GM12864 (cell line): ENCODE data around the gene INSRR.

Source experiments
- DNase-seq: peaks from one replicate; pipeline ENCODE4 v3.0.0-alpha.2; 2011; ENCODE audit warnings: low read depth
- H3K4me3 ChIP-seq: 2 replicates; pipeline ENCODE4 v1.5.1; 2011; ENCODE audit warnings: mild to moderate bottlenecking, low read depth, low read length, control low read depth
- TF ChIP-seq, protein P1 (sequence below): IDR thresholded peaks from 2 replicates; pipeline ENCODE4 v1.5.1; 2011; ENCODE audit warnings: low read depth, mild to moderate bottlenecking, moderate library complexity, low read length, control low read depth, inconsistent platforms; ENCODE audit errors: missing control alignments

Gene INSRR

DNA sequence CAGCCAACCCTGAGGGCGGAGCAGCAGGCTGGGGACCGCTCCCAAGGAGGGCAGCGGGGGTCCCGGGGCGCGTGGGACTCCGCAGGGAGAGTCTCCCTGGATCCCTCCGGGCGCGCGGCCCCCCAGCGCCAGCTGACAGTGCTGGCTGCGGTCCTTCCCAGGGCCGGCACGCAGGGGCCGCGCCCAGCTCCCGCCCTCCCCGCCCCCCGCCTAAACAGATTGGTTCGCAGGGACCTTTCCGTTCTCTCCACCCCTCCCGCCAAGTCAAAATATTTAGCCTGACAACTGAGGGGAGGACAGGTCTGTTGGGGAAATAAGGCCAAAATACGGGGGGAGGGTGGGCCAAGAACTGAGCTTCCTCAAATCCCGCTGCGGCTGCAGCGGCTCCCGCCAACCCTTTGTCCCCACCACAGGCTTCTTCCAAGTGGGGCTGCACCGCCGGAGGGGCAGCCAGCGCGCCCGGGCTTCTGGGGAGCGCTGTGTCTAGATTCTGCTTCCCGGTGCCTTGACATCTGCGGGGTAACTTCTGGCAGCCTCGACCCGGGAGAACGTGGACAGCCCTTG, at the start of gene INSRR:
Gene INSRR (minus strand): TSS at position 159 of the 564 bp plus-strand sequence. CDS start 496 bp downstream, outside the sequence.
- TF ChIP-seq, protein P1, sequence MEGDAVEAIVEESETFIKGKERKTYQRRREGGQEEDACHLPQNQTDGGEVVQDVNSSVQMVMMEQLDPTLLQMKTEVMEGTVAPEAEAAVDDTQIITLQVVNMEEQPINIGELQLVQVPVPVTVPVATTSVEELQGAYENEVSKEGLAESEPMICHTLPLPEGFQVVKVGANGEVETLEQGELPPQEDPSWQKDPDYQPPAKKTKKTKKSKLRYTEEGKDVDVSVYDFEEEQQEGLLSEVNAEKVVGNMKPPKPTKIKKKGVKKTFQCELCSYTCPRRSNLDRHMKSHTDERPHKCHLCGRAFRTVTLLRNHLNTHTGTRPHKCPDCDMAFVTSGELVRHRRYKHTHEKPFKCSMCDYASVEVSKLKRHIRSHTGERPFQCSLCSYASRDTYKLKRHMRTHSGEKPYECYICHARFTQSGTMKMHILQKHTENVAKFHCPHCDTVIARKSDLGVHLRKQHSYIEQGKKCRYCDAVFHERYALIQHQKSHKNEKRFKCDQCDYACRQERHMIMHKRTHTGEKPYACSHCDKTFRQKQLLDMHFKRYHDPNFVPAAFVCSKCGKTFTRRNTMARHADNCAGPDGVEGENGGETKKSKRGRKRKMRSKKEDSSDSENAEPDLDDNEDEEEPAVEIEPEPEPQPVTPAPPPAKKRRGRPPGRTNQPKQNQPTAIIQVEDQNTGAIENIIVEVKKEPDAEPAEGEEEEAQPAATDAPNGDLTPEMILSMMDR, result no peak
- DNase-seq, result no peak
- no peak within 1 kb of the TSS for H3K4me3 ChIP-seq

DNA sequence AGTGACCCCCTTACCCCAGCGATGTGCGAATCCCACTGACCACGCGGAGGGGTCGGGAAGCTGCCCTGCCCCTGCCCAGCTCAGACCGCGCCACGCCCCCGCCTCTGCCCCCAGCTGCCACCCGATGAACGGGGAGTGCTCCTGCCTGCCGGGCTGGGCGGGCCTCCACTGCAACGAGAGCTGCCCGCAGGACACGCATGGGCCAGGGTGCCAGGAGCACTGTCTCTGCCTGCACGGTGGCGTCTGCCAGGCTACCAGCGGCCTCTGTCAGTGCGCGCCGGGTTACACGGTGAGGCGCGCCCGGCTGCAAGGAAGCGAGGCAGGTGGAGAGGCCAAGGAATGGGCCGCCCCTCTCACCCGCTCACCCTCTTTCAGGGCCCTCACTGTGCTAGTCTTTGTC, 49.6 kb upstream of the INSRR start:
- no peak overlapping the region for H3K4me3 ChIP-seq
- TF ChIP-seq, protein P1, result no peak
- no peak for DNase-seq

DNA sequence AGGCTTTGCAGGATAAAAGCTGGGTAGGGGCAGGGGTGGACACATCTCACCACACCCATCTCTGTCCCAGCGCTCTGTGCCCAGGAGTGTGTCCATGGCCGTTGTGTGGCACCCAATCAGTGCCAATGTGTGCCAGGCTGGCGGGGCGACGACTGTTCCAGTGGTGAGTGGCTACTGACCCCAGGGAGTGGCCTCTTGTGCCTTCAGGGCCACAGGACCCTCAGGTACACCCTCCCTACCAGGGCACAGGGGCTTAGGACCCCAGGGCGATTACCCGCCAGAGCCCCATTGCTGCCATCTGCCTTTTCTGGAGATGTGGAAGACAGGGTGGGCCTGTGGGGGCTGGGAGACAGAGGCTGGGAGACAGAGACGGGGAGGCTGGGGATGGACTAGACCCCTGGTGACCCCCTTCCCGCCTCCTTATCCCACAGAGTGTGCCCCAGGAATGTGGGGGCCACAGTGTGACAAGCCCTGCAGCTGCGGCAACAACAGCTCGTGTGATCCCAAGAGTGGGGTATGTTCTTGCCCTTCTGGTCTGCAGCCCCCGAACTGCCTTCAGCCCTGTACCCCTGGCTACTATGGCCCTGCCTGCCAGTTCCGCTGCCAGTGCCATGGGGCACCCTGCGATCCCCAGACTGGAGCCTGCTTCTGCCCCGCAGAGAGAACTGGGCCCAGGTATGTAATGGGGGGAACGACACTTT, 47.4 kb upstream of the INSRR start:
- no peak for DNase-seq
- TF ChIP-seq, protein P1, result no peak
- H3K4me3 ChIP-seq, result no peak overlapping the region

DNA sequence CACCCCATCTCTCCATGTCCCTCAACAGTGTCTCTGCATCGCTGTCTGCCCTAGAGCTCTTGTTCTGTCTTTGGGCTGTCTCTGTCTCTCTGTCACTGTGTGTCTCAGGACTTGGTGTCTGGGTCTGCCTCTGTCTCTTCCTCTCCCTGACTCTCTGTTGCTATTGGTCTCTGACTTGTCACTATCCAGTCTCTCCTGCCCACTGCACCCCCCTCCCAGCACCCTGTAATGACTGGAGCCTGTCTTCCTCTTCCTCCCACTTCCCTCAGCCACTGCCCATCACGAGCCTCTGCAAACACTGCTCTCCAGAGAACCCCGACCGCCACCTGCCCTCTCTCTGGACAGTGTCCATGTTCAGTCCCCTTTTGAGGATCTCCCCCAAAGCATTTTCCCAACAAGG, 46.7 kb upstream of the INSRR start:
- no peak overlapping the region for H3K4me3 ChIP-seq

DNA sequence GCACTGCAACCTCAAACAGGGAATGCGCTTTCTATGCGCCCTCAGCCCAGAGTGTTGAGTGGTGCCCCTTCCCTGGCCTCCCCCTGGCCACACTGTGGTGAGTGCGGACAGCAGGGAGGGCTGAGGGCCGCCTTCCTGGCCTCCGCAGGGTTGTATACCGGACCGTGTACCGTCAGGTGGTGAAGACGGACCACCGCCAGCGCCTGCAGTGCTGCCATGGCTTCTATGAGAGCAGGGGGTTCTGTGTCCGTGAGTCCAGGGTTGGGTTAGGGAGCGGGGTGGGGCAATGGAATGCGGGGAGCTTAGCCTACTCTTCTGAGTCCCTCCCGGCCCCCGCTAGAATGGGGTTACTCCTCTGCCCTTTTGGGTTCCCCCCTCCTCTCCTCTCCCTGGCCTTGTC, 46.3 kb upstream of the INSRR start:
- no peak for DNase-seq
- TF ChIP-seq, protein P1, result no peak
- H3K4me3 ChIP-seq, result no peak overlapping the region

More for the DNA sequence above, 46.7 kb upstream of the INSRR start:
- no peak for DNase-seq
- TF ChIP-seq, protein P1, result no peak

DNA sequence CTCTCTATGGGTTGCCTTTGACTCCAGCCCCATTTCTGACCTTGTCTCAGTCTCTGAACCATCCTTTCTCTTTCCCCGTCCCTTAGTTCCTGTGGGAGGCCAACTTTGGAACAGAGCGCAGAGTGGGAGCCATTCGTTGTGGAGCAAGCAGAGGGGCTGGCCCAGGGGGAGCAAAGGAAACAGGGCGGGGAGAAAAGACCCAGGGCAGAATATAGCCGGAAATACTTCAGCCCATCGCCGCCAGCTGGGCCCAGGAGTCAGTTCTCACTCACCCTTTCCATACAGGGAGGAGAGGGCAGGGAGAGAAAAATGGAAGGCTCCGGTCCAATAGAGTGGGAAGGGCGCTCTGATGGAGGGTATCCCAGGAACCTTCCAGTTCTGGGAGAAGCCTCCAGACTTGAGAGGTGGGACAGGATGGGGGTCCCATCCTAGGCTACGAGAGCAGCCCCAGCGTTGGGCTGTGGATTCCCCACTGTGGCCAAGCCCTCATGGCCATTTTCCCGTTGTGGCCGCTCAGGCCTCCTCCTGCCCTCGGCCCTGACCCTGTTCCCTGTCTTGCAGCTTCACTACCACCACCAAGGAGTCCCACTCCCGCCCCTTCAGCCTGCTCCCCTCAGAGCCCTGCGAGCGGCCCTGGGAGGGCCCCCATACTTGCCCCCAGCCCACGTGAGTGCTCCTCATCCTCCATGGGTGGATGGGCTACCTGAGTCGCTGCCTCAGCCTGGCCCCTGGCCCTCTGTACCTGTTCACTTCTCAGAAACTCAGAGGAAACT, 45.5 kb upstream of the INSRR start:
- DNase-seq, result no peak
- H3K4me3 ChIP-seq, result no peak overlapping the region
- TF ChIP-seq, protein P1, result no peak
